Retinal pigment epithelial cell (primary cell): ENCODE measurements around the gene BLVRA.
A peak's percentile ranks its signal among the peaks of the same experiment; 100 is the strongest.
"Not testable (repeated sequence)": the region's sequence is repeated elsewhere in the genome, so short reads cannot be mapped to it uniquely, and the experiment has no call there.

Experiments used
- DNase-seq: peaks from one replicate; pipeline ENCODE4 v3.0.0-alpha.2; 2010; ENCODE audit warnings: low read depth
- H3K4me3 ChIP-seq: 2 replicates; pipeline ENCODE4 v1.5.1; 2011; ENCODE audit warnings: mild to moderate bottlenecking, low read length, control low read depth, moderate library complexity
- CTCF ChIP-seq: conservative IDR thresholded peaks from 2 replicates; pipeline ENCODE4 v1.5.1; 2011; ENCODE audit warnings: low read depth, low read length, control low read depth, inconsistent platforms

BLVRA gene, protein sequence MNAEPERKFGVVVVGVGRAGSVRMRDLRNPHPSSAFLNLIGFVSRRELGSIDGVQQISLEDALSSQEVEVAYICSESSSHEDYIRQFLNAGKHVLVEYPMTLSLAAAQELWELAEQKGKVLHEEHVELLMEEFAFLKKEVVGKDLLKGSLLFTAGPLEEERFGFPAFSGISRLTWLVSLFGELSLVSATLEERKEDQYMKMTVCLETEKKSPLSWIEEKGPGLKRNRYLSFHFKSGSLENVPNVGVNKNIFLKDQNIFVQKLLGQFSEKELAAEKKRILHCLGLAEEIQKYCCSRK

GRCh38 chr7:43758029-43758821, at the start of gene BLVRA:
Gene BLVRA, plus strand, starts transcription at chr7:43758680. Its CDS starts 12,479 bp downstream, at chr7:43771159.
- no peak for TF ChIP-seq CTCF
- H3K4me3 ChIP-seq: peak within 1 kb of the TSS; percentile 62
- DNase-seq: no peak

DNA sequence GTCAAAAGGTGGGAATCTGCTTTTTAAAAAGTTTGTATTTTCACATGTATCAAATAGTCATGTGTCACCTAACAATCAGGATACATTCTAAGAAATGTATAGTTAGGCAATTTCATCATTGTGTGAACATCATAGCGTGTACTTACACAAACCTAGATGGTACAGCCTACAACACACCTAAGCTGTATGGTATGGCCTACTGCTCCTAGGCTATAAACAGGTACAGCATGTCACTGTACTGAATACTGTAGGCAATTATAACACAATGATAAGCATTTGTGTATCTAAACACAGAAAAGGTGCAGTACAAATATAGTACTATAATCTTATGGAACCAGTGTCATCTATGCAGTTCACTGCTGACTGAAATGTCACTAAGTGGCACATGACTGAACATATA, 47.0 kb upstream of the BLVRA start:
- no peak for DNase-seq

GRCh38 chr7:43715966-43716365, 42.5 kb upstream of the BLVRA start:
- not testable (repeated sequence) for DNase-seq, H3K4me3 ChIP-seq

More for the DNA sequence above, 47.0 kb upstream of the BLVRA start:
- H3K4me3 ChIP-seq: no peak overlapping the region
- no peak for TF ChIP-seq CTCF

GRCh38 chr7:43716598-43716997, 41.9 kb upstream of the BLVRA start:
- TF ChIP-seq CTCF: no peak

GRCh38 chr7:43721193-43721806, 37.2 kb upstream of the BLVRA start:
- TF ChIP-seq CTCF: peak; percentile 61
- no peak for DNase-seq

More at GRCh38 chr7:43716598-43716997, 41.9 kb upstream of the BLVRA start:
- no peak for DNase-seq
- H3K4me3 ChIP-seq: no peak overlapping the region

GRCh38 chr7:43723007-43723341, 35.5 kb upstream of the BLVRA start:
- H3K4me3 ChIP-seq: no peak overlapping the region
- no peak for DNase-seq
- TF ChIP-seq CTCF: no peak

More at GRCh38 chr7:43721193-43721806, 37.2 kb upstream of the BLVRA start:
- no peak overlapping the region for H3K4me3 ChIP-seq

GRCh38 chr7:43725251-43725650, 33.2 kb upstream of the BLVRA start:
- DNase-seq: no peak
- no peak overlapping the region for H3K4me3 ChIP-seq
- TF ChIP-seq CTCF: no peak
